SK-N-SH (cell line): ENCODE data around the gene FGG. TPM values are rescaled to one million over a fixed set of nuclear protein-coding genes. Genes with fewer than 3 reads are reported as not detected.

Source experiments
- CTCF ChIA-PET: fragments of 300-600, 350-600 bp; formaldehyde crosslinking; extraction: SDS; loops from one replicate; lab custom pipeline; 2021; lab: Yijun Ruan, JAX
- POLR2A ChIA-PET: fragments of 350-600 bp; sonication (Branson Sonifier 250); formaldehyde crosslinking; extraction: SDS; loops from one replicate; lab custom pipeline; 2020; ENCODE audit warnings: antibody characterized with exemption, inconsistent platforms; lab: Yijun Ruan, JAX
- DNase-seq: peaks from one replicate; pipeline ENCODE4 v3.0.0; 2012
- H2AFZ ChIP-seq: fragments of 200-600 bp; sonication (generic); 2 replicates; pipeline ENCODE4 v1.8.1; 2016; ENCODE audit warnings: antibody characterized with exemption, mild to moderate bottlenecking, low read depth
- H3F3A ChIP-seq: fragments of 200-600 bp; sonication (generic); replicated peaks from 2 replicates; pipeline ENCODE3; 2016; ENCODE audit warnings: antibody characterized with exemption, mild to moderate bottlenecking; ENCODE audit not compliant: insufficient read depth
- H3K27ac ChIP-seq, 2 experiments: fragments of 200-500 bp in 1 of 2; fragments of 200-600 bp in 1 of 2; sonication (Bioruptor generic) in 1 of 2; sonication (generic), shearing (Covaris generic) in 1 of 2; 2 replicates each; pipeline versions ENCODE4 v1.5.1 to v1.6.1; 2014 to 2016; ENCODE audit warnings: low read depth in 2 of 2, inconsistent platforms in 1 of 2, low read length in 1 of 2, mild to moderate bottlenecking in 1 of 2, mixed read lengths in 1 of 2
- H3K27me3 ChIP-seq: fragments of 200-600 bp; sonication (generic), shearing (Covaris generic); 2 replicates; pipeline ENCODE4 v1.6.1; 2016; ENCODE audit warnings: mixed run types; ENCODE audit not compliant: insufficient read depth
- H3K36me3 ChIP-seq, 2 experiments: fragments of 200-500 bp in 1 of 2; fragments of 200-600 bp in 1 of 2; sonication (Bioruptor generic) in 1 of 2; sonication (generic) in 1 of 2; replicated peaks in 1 of 2; 2 replicates each; pipeline versions ENCODE3 to v1.5.1; 2014 to 2016; ENCODE audit warnings: low read length in 1 of 2, mild to moderate bottlenecking in 1 of 2; ENCODE audit not compliant: insufficient read depth in 2 of 2, control insufficient read depth in 1 of 2
- H3K4me1 ChIP-seq, 2 experiments: fragments of 200-500 bp in 1 of 2; fragments of 200-600 bp in 1 of 2; sonication (Bioruptor generic) in 1 of 2; sonication (generic), shearing (Covaris generic) in 1 of 2; 2 replicates each; pipeline versions ENCODE4 v1.5.1 to v1.6.1; 2014 to 2016; ENCODE audit warnings: low read depth in 1 of 2, low read length in 1 of 2, mixed run types in 1 of 2; ENCODE audit not compliant: insufficient read depth in 2 of 2, control insufficient read depth in 1 of 2
- H3K4me2 ChIP-seq: fragments of 200-600 bp; sonication (generic), shearing (Covaris generic); 2 replicates; pipeline ENCODE4 v1.6.1; 2017; ENCODE audit warnings: mixed run types
- H3K4me3 ChIP-seq, 2 experiments: fragments of 200-500 bp in 1 of 2; fragments of 200-600 bp in 1 of 2; sonication (Bioruptor generic) in 1 of 2; sonication (generic), shearing (Covaris generic) in 1 of 2; 2 replicates each; pipeline versions ENCODE4 v1.5.1 to v1.8.1; 2014 to 2016; ENCODE audit warnings: low read depth in 2 of 2, inconsistent platforms in 1 of 2, low read length in 1 of 2, mild to moderate bottlenecking in 1 of 2, mixed read lengths in 1 of 2, moderate library complexity in 1 of 2
- H3K79me2 ChIP-seq: fragments of 200-600 bp; sonication (generic); 2 replicates; pipeline ENCODE4 v1.8.1; 2017; ENCODE audit warnings: mild to moderate bottlenecking; ENCODE audit not compliant: insufficient read depth
- H3K9ac ChIP-seq: fragments of 200-600 bp; sonication (generic); 2 replicates; pipeline ENCODE4 v1.6.1; 2017; ENCODE audit warnings: mixed run types
- H3K9me2 ChIP-seq: fragments of 200-600 bp; sonication (generic); 2 replicates; pipeline ENCODE4 v1.6.1; 2017; ENCODE audit warnings: mixed run types
- H3K9me3 ChIP-seq: fragments of 200-600 bp; sonication (generic); 2 replicates; pipeline ENCODE4 v1.6.1; 2017; ENCODE audit warnings: mixed run types, mild to moderate bottlenecking, moderate library complexity
- H4K20me1 ChIP-seq: fragments of 200-600 bp; sonication (generic); 2 replicates; pipeline ENCODE4 v1.6.1; 2017; ENCODE audit warnings: mild to moderate bottlenecking, mixed run types; ENCODE audit not compliant: insufficient read depth
- CHD2 ChIP-seq: fragments of 150-350 bp; IDR thresholded peaks from 2 replicates; pipeline ENCODE4 v1.6.1; 2018; ENCODE audit warnings: low read length; ENCODE audit not compliant: partially characterized antibody
- EZH2phosphoT487 ChIP-seq: fragments of 200-600 bp; sonication (generic); IDR thresholded peaks from 2 replicates; pipeline ENCODE4 v1.6.1; 2017; ENCODE audit warnings: low read depth, mixed run types, mild to moderate bottlenecking, antibody characterized with exemption, moderate library complexity, borderline replicate concordance
- FOXJ3 ChIP-seq: sonication (generic); formaldehyde crosslinking; IDR thresholded peaks from 2 replicates; pipeline ENCODE4 v1.5.1; 2020; ENCODE audit warnings: mild to moderate bottlenecking, missing genetic modification reagents
- NFIC ChIP-seq: IDR thresholded peaks from 2 replicates; pipeline ENCODE4 v1.4.0; 2012; ENCODE audit warnings: borderline replicate concordance
- PBX3 ChIP-seq: IDR thresholded peaks from 2 replicates; pipeline ENCODE4; 2012
- POLR2AphosphoS5 ChIP-seq: IDR thresholded peaks from 2 replicates; pipeline ENCODE4 v1.6.1; 2012; ENCODE audit warnings: low read depth, low read length
- SIN3A ChIP-seq: IDR thresholded peaks from 2 replicates; pipeline ENCODE4 v1.6.1; 2012; ENCODE audit warnings: low read depth, mild to moderate bottlenecking, low read length, moderate library complexity, borderline replicate concordance
- SMC3 ChIP-seq: IDR thresholded peaks from 2 replicates; pipeline ENCODE4 v1.6.1; 2012; ENCODE audit warnings: low read depth, low read length, improper control_type of control experiment
- TAF1 ChIP-seq: IDR thresholded peaks from 2 replicates; pipeline ENCODE4 v1.6.1; 2012; ENCODE audit warnings: low read depth, mild to moderate bottlenecking, low read length, moderate library complexity, borderline replicate concordance
- WGBS: methylation state at CpG from one replicate; pipeline ENCODE4 v1.1.6; 2017; ENCODE audit warnings: low lambda C conversion rate; 5-methylcytosine and 5-hydroxymethylcytosine counted together
- polyA plus RNA-seq, 3 experiments: library from polyadenylated mRNA; depleted of rRNA; stranded (reverse); fragments of >200 nt; gene quantifications; 2 replicates each; pipeline ENCODE4 v1.2.3, GENCODE V29; 2012
- TF ChIP-seq, protein P1 (sequence below): fragments of 200-600 bp; sonication (generic); IDR thresholded peaks from 2 replicates; pipeline ENCODE4 v1.6.1; 2017; ENCODE audit warnings: antibody characterized with exemption, mild to moderate bottlenecking, moderate library complexity

FGG gene
- polyA plus RNA-seq, 1 of the 3 experiments (the other 2 are of a cell fraction), result not detected

DNA sequence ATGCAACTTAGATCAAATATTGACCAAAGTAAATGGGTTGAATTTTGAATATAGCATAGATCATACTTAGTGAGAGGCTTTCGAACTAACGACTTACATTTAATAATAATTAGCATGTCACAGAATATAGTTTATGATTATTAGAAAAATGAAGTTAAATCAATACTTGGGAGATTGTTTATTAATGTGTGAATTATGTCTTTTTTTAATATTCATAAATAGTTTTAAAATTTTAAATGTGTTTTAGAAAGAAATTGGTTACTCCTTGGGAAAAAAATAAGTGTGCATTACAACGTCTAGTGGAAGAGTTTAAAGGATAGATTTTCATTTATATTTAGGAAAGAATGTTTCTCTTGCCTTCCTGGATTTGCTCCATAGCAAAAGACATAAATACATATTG, 29.2 kb downstream of the FGG start:
- no peaks in the 10 kb centered on the region for H3F3A ChIP-seq
- no peak for TF ChIP-seq FOXJ3 (CRISPR knock-in tag)
- no peak for TF ChIP-seq SIN3A
- TF ChIP-seq, all 33 proteins: peak for 0
- H3K9me2 ChIP-seq, result no peaks in the 10 kb centered on the region; the same call in 1 of the 2 replicates
- POLR2A ChIA-PET, result no interaction called here
- H3K9me3 ChIP-seq, result no peaks in the 10 kb centered on the region
- CTCF ChIA-PET, result interaction anchor here (1.4 to 2.6 kb wide), 2 partner anchors 12 to 77 kb away, joined by 3 to 6 read pairs; no protein-coding TSS in a partner anchor
- no peaks in the 10 kb centered on the region for H3K36me3 ChIP-seq
- no peak overlapping the region for H3K27ac ChIP-seq
- H2AFZ ChIP-seq, result no peak overlapping the region
- peaks cover 5% of the 10 kb centered on the region; the same call in 1 of the 2 replicates for H3K27me3 ChIP-seq
- H3K79me2 ChIP-seq, result no peaks in the 10 kb centered on the region
- H4K20me1 ChIP-seq, result no peaks in the 10 kb centered on the region
- DNase-seq, result no peak
- no peaks in the 10 kb centered on the region for H3K4me1 ChIP-seq
- no peak overlapping the region for H3K4me3 ChIP-seq
- WGBS, result 10% methylated on average over 3 of the region's 3 CpGs
- H3K9ac ChIP-seq, result no peak overlapping the region
- no peak overlapping the region for H3K4me2 ChIP-seq

- POLR2A ChIA-PET, result no interaction called here
- CTCF ChIA-PET, result interaction anchor here (1.4 kb wide), 1 partner anchor 76 kb away, joined by 3 read pairs; no protein-coding TSS in a partner anchor
- H3K9ac ChIP-seq, result no peak overlapping the region
Measured at GRCh38 chr4:154582723-154583122, 29.7 kb downstream of the FGG start.

More at GRCh38 chr4:154582723-154583122, 29.7 kb downstream of the FGG start:
- no peaks in the 10 kb centered on the region; the same call in 1 of the 2 replicates for H3K9me2 ChIP-seq
- H4K20me1 ChIP-seq, result no peaks in the 10 kb centered on the region
- no peaks in the 10 kb centered on the region for H3K36me3 ChIP-seq
- WGBS, result 3% methylated on average over 2 of the region's 2 CpGs
- H3K9me3 ChIP-seq, result no peaks in the 10 kb centered on the region
- DNase-seq, result no peak
- no peaks in the 10 kb centered on the region for H3K79me2 ChIP-seq
- no peak overlapping the region for H2AFZ ChIP-seq
- H3F3A ChIP-seq, result no peaks in the 10 kb centered on the region
- H3K4me1 ChIP-seq, result no peaks in the 10 kb centered on the region
- H3K4me3 ChIP-seq, result no peak overlapping the region
- peaks cover under 1% of the 10 kb centered on the region; the same call in 1 of the 2 replicates for H3K27me3 ChIP-seq
- H3K4me2 ChIP-seq, result no peak overlapping the region
- no peak for TF ChIP-seq PBX3
- TF ChIP-seq, protein P1, sequence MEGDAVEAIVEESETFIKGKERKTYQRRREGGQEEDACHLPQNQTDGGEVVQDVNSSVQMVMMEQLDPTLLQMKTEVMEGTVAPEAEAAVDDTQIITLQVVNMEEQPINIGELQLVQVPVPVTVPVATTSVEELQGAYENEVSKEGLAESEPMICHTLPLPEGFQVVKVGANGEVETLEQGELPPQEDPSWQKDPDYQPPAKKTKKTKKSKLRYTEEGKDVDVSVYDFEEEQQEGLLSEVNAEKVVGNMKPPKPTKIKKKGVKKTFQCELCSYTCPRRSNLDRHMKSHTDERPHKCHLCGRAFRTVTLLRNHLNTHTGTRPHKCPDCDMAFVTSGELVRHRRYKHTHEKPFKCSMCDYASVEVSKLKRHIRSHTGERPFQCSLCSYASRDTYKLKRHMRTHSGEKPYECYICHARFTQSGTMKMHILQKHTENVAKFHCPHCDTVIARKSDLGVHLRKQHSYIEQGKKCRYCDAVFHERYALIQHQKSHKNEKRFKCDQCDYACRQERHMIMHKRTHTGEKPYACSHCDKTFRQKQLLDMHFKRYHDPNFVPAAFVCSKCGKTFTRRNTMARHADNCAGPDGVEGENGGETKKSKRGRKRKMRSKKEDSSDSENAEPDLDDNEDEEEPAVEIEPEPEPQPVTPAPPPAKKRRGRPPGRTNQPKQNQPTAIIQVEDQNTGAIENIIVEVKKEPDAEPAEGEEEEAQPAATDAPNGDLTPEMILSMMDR, result no peak
- TF ChIP-seq NFIC, result no peak
- no peak for TF ChIP-seq POLR2AphosphoS5
- TF ChIP-seq SMC3, result no peak
- TF ChIP-seq EZH2phosphoT487, result no peak
- no peak for TF ChIP-seq CHD2
- TF ChIP-seq FOXJ3 (CRISPR knock-in tag), result no peak
- no peak for TF ChIP-seq TAF1
- no peak overlapping the region for H3K27ac ChIP-seq
